ENCODE measurements around the gene LMAN2.

Gene LMAN2

DNA sequence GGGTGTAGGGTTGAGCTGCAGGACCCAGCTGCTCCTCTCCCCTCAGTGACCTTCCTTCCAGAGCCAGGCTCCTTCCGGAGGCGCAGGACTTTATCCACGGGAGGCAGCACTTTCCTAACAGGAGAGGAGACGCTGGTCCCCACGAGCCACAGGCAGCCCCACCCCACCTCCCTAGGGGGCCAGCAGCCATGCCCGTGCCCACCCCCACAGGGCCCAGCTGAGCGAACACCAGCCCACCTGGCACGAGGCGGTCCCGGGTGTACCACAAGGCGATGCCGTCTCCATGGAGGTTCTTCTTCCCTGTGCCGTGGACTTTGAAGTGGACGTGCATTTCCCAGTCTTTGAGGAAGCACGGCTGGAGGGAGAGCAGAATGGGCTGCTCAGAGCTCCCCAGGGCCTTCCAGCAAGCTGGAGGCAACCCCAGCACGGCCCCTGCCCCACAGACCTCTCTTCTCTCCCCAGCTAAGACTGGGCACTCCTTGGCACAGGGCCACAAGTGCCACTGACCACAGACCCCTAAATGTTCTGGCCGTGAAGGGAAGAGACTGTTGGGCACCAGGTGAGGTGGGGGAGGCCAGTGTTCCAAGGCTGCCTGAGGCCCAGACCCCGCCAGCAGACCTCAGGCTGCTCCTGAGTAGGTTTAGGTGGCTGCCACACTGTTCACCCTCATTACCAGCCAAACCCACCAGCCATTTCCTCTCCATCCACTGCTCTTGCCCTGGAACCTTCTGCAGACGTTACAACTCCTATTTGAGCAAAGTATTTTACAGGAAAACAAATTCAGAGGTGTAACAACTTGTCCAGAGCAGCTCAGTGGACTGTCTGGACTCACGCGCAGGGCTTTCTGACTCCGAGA lies 13.0 kb downstream of the LMAN2 start:
- Mint-ChIP-seq H3K27me3 (no peaks in the 10 kb centered on the region), H3K4me3 (no peak overlapping the region), H3K9me3 (no peaks in the 10 kb centered on the region), H3K36me3 (ENCODE audit: low read depth) (peaks cover 91% of the 10 kb centered on the region), H3K27ac (no peak overlapping the region), H3K4me1 (ENCODE audit: low read depth) (peaks cover 26% of the 10 kb centered on the region)
- intact Hi-C loops (cut with micrococcal nuclease), result no loop called here

DNA sequence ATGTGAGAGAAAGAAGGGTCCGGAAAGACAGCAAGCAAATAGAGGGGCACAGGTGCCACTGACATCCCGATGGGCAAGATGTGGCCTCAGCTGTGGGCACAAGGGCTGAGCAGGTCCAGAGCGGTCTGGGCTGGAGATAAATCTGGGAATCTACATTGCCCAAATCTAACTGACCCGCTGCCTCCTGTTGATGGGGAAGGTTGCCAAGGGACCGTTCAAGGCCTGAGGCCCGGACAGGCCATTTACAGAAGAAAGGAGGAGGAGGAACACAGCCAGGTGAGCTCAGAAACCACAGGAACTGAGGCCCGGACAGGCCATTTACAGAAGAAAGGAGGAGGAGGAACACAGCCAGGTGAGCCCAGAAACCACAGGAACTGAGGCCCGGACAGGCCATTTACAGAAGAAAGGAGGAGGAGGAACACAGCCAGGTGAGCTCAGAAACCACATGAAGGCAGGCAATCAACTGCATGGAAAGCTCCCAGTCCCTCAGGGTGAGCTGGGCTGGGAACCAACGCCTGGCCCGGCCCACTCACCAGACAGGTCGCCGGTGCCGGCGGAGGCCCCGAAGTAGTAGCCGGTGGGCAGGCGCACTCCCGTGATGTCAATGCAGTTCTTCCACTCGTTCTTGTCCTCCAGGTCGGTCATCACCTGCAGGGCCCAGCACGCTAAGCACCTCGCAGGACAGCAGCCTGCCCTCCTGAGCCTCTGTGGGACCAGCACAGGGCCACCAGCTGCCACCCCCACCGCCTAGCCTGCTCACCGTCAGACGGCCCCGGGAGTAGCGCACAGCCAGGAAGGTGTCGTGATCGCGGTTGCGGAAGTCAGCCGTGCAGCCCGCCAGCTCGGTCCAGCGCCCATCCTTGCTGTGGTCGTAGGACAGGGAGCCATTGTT lies 14.6 kb downstream of the LMAN2 start:
- H3K4me1 Mint-ChIP-seq (ENCODE audit: low read depth), result peaks cover 34% of the 10 kb centered on the region
- no peak overlapping the region for H3K27ac Mint-ChIP-seq
- intact Hi-C loops (cut with micrococcal nuclease), result no loop called here
- H3K9me3 Mint-ChIP-seq, result no peaks in the 10 kb centered on the region
- no peak overlapping the region for H3K4me3 Mint-ChIP-seq
- no peaks in the 10 kb centered on the region for H3K27me3 Mint-ChIP-seq
- H3K36me3 Mint-ChIP-seq (ENCODE audit: low read depth), result peaks cover 95% of the 10 kb centered on the region

DNA sequence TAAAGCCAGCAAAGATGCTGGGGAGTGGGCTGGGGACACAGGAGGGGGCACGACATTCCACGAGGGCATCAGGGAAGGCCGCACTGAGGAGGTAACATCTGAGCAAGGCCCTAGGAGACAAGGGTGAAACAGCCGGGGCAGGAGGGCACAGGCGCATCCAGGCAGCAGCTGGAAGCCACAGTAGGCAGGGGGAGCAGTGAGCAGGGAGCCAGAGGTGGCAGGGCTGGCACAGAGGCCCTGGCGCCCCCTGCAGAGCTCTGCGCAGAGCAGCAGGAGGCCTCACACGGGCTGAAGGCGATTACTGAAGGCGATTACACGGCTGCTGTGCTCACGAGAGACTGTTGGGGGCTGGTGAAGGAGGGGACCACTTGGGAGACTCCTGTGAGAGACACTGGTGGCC lies 15.4 kb downstream of the LMAN2 start:
- intact Hi-C loops (cut with micrococcal nuclease), result no loop called here
- Mint-ChIP-seq H3K27ac (no peak overlapping the region), H3K9me3 (no peaks in the 10 kb centered on the region), H3K27me3 (no peaks in the 10 kb centered on the region), H3K4me3 (no peak overlapping the region), H3K4me1 (ENCODE audit: low read depth) (peaks cover 32% of the 10 kb centered on the region), H3K36me3 (ENCODE audit: low read depth) (peaks cover 95% of the 10 kb centered on the region)

DNA sequence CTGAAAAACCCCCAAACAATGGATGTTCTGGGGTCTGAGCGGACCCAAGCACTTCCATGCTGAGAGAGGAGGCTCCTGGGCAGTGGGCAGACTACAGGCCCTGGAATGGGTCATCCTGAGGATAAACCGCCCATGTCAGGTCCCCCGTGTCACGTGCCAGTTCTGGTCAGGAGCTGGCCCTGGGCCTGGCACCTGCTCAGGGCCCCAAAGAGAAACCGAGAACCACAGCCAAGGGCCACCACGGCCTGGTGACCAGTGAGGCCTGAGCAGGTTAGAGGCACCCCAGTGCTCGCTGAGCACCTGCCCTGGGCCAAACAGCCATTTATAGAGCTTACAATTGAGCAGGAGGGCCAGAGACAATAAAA lies 15.8 kb downstream of the LMAN2 start:
- Mint-ChIP-seq H3K9me3 (no peaks in the 10 kb centered on the region), H3K4me3 (no peak overlapping the region), H3K27me3 (no peaks in the 10 kb centered on the region), H3K36me3 (ENCODE audit: low read depth) (peaks cover 96% of the 10 kb centered on the region), H3K4me1 (ENCODE audit: low read depth) (peaks cover 32% of the 10 kb centered on the region), H3K27ac (no peak overlapping the region)
- intact Hi-C loops (cut with micrococcal nuclease), result no loop called here

DNA sequence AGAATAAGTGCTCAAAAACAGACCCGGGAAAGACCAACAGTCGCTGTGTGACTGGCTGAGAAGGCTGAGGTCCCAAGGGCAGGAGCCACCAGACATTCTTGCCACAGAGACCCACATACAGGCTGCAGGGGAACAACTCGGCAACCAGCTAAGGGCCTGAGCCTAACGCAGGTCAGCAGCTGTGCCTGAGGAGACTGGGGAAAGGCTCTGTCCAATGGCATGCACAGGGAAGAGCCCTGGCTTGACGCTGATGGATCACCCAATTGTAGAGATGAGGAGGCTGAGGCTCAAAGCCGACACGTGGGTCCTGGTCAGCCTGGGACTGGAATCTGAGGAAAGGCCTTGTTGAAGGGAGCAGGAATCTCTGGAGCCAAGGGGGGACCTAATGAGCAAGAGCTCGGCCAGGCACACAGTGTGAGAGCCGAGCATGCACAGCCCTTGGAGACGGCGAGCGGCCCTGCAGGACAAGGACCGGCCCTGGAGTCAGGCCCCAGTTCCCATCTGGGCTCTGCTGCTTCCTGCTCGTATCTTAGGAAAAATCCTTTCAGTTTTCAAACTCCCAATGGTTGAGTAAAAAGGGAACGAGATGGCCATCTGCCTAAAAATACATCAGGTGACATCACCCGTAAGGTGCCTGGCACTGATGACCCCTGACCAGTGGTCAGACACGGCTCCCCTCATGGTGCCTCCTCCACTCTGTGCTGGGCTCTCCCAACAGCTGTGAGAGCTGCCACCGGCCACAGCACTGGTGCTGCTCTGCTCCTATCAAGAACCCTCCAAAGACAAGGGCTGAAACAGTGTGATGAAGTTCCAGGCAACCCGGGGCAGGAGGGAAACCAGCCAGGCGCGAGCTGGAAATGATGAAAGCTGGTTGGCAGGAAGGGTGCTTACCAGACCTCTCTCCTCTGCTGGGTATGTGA lies 16.4 kb downstream of the LMAN2 start:
- H3K36me3 Mint-ChIP-seq (ENCODE audit: low read depth), result peaks cover 100% of the 10 kb centered on the region
- no peaks in the 10 kb centered on the region for H3K9me3 Mint-ChIP-seq
- H3K4me1 Mint-ChIP-seq (ENCODE audit: low read depth), result peaks cover 32% of the 10 kb centered on the region
- H3K27ac Mint-ChIP-seq, result no peak overlapping the region
- H3K27me3 Mint-ChIP-seq, result no peaks in the 10 kb centered on the region
- intact Hi-C loops (cut with micrococcal nuclease), result no loop called here
- H3K4me3 Mint-ChIP-seq, result no peak overlapping the region

DNA sequence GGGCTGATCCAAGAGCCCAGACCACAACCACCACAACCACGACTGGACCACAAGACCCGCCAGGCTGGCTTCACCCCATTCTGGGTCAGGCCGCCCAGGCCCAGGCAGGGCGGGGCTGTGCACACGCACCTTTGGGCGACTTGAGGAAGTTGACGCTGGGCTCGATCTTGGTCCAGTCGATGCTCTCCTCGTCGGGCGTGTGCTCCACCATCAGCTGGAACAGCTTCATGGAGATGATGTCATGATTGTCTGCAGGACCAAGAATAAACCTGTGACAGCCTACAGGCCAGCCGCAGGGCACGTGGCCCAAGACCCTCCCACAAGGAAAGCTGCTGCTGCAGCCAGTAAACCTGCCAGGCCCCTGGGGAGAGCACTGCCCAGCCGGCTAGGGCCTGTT lies 17.3 kb downstream of the LMAN2 start:
- Mint-ChIP-seq H3K27me3 (no peaks in the 10 kb centered on the region), H3K36me3 (ENCODE audit: low read depth) (peaks cover 100% of the 10 kb centered on the region), H3K9me3 (no peaks in the 10 kb centered on the region), H3K27ac (no peak overlapping the region), H3K4me1 (ENCODE audit: low read depth) (peaks cover 32% of the 10 kb centered on the region), H3K4me3 (no peak overlapping the region)
- intact Hi-C loops (cut with micrococcal nuclease), result no loop called here

DNA sequence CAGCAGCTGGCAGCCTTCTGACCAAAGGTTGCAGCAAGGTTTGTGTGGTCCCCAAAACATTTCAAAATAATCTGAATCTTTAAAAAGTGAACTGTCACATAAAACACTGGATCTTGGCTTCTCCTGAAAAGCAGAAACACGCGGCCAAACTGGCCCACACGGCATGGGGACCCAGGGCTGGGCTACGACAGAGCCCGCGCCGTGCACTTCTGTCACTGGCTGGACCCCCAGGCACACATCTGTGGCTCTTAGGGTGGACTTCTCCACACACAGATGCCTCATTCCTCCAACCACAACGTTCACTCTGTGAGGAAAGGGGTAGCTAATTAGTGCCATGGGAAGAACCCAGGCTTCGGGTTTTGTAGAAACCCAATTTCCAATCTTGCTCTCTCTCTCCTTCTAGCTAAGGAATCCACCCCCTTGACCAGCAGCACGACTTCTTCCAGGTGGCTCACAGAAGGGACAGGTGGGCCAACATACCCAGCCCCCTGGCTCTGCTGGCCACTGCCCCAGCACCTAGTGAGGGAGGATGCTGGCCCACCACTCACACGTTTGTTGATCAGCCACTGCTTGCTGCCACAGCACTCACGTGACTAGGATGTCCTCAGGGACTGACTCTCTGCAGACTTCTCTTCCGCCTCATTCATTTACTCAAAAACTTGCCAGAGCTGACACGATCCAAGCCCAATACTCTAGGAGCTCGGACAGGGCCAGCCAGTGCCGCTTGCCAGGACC lies 17.9 kb downstream of the LMAN2 start:
- Mint-ChIP-seq H3K27me3 (no peaks in the 10 kb centered on the region), H3K4me3 (no peak overlapping the region), H3K27ac (no peak overlapping the region), H3K4me1 (ENCODE audit: low read depth) (peaks cover 32% of the 10 kb centered on the region), H3K36me3 (ENCODE audit: low read depth) (peaks cover 100% of the 10 kb centered on the region), H3K9me3 (no peaks in the 10 kb centered on the region)
- intact Hi-C loops (cut with micrococcal nuclease), result no loop called here

DNA sequence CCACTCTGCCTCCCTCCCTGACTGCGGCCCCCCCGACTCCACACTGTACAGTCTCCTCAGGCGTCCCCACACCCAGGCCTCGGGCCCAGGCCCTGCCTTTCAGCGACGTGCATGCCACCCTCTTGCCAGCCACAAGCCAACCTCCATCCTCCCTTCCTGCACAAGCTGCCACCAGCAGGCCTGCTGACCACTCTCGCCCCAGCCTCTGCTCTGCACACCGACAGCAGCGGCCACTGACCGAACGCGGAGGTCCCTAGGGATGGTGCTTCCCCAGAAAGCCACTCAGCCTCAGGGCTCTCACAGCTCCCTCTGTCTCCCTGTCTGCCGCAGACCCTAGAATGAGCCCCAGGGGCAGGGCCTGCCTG lies 18.6 kb downstream of the LMAN2 start:
- H3K27ac Mint-ChIP-seq, result no peak overlapping the region
- no peaks in the 10 kb centered on the region for H3K27me3 Mint-ChIP-seq
- no peak overlapping the region for H3K4me3 Mint-ChIP-seq
- H3K4me1 Mint-ChIP-seq (ENCODE audit: low read depth), result peaks cover 34% of the 10 kb centered on the region
- no peaks in the 10 kb centered on the region for H3K9me3 Mint-ChIP-seq
- peaks cover 100% of the 10 kb centered on the region for H3K36me3 Mint-ChIP-seq (ENCODE audit: low read depth)
- intact Hi-C loops (cut with micrococcal nuclease), result no loop called here

DNA sequence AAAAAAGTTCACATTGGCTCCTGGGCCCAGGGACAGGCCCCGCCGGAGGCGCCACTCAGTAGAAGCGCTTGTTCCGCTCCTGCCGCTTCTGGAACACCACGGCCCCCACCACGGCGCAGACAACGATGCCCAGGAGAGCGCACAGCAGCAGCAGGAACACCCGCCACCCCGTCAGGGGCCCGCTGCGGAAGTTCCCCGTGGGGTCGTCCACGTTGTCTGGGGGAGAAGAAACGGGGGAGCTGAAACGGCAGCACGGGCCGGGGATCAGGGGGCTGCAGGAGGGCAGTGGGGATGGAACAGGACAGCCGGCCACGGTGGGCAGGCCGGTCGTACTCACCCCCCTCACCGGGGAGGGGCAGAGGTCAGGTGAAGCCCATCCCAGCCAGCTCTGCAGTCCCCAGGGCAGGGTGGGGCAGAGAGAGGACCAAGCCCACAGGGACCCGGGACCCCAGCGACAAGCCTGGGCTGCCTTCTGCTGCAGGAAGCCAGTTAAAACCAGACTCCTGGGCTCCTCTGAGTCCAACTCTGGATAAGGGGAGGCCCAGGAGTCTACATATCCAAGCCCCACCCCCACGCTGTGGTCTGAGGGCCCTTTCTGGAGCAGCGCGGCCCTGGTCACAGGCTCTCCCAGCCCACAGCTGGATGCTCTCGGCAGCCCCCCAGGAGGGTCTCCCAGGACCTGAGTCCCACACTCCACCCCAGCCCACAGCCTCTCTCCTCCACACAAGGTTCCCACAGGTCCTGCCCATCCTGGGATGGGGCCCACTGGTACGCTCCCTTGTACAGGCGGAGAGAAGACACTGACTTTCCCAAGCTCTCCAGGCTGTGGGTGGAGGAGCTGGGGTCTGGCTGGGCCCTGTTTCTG lies 19.2 kb downstream of the LMAN2 start:
- H3K4me3 Mint-ChIP-seq, result no peak overlapping the region
- peaks cover 39% of the 10 kb centered on the region for H3K4me1 Mint-ChIP-seq (ENCODE audit: low read depth)
- no peak overlapping the region for H3K27ac Mint-ChIP-seq
- intact Hi-C loops (cut with micrococcal nuclease), result no loop called here
- H3K9me3 Mint-ChIP-seq, result no peaks in the 10 kb centered on the region
- peaks cover 100% of the 10 kb centered on the region for H3K36me3 Mint-ChIP-seq (ENCODE audit: low read depth)
- no peaks in the 10 kb centered on the region for H3K27me3 Mint-ChIP-seq

DNA sequence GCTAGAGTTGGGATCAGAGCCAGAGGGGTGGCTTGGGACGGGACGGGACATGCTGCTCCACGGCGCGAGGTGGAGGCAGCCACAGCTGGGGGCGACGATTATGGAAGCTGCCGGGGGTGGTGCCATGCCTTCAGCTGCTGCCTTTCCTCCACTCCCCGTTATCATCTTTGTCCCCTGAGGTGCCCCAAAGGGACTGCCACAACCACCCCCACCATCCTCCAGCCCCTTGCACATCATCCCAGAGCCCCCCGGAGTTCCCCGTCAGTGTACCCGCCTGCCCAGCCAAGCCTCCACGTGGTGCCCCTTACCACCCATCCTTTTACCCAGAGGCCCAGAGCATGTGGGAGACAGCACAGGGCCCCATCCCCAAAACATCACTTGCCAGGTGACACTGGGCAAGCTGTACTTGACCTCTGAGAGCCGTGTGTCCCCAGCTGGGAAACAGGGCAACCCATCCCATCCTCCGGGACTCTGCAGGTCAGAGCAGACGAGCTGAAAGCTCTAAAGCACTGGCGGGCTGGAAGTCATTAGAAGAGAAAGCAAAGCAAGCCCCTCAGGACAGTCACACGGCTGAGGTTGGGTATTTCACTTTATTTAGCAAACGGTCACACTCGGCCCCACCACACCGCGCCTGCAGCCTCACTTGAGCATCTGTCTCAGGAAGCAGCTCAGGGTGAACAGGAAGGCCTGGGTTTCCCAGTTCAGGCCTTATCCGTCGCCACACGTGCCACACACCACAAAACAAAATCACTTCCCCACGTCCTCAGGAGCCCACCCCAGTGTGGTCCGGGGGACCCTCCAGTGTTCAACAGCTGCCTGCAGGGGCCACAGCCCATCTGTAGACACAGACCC lies 20.3 kb downstream of the LMAN2 start:
- H3K27ac Mint-ChIP-seq, result no peak overlapping the region
- peaks cover 100% of the 10 kb centered on the region for H3K36me3 Mint-ChIP-seq (ENCODE audit: low read depth)
- no peak overlapping the region for H3K4me3 Mint-ChIP-seq
- intact Hi-C loops (cut with micrococcal nuclease), result no loop called here
- H3K4me1 Mint-ChIP-seq (ENCODE audit: low read depth), result peaks cover 34% of the 10 kb centered on the region
- H3K27me3 Mint-ChIP-seq, result no peaks in the 10 kb centered on the region
- H3K9me3 Mint-ChIP-seq, result no peaks in the 10 kb centered on the region

DNA sequence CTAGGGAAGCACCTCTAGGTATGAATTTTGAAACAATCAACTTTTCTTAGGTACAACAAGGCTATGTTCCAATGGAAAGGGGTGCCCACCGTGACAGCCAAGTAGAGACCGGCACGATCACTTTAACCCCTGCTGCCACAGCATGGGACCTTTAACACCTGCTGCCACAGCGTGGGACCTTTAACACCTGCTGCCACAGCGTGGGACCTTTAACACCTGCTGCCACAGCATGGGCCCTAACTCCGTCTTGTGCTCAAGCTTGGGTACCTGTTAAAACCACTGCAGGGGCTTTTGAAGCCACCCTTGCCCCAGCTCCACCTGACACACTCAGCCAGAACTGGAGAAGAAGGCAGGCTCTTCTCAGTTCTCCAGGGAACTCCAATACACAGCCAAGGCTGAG lies 21.6 kb downstream of the LMAN2 start:
- intact Hi-C loops (cut with micrococcal nuclease), result no loop called here
- H3K36me3 Mint-ChIP-seq (ENCODE audit: low read depth), result peaks cover 99% of the 10 kb centered on the region
- H3K4me3 Mint-ChIP-seq, result no peak overlapping the region
- no peaks in the 10 kb centered on the region for H3K9me3 Mint-ChIP-seq
- peaks cover 30% of the 10 kb centered on the region for H3K4me1 Mint-ChIP-seq (ENCODE audit: low read depth)
- H3K27ac Mint-ChIP-seq, result no peak overlapping the region
- H3K27me3 Mint-ChIP-seq, result no peaks in the 10 kb centered on the region
